ENCODE data around the gene ZNF629. TPM values are rescaled to one million over a fixed set of nuclear protein-coding genes. Genes with fewer than 3 reads are reported as not detected.

The ZNF629 gene
- total and polyA plus RNA-seq, 4 donors: 5.7 to 16.3 (median 9.0) TPM

DNA sequence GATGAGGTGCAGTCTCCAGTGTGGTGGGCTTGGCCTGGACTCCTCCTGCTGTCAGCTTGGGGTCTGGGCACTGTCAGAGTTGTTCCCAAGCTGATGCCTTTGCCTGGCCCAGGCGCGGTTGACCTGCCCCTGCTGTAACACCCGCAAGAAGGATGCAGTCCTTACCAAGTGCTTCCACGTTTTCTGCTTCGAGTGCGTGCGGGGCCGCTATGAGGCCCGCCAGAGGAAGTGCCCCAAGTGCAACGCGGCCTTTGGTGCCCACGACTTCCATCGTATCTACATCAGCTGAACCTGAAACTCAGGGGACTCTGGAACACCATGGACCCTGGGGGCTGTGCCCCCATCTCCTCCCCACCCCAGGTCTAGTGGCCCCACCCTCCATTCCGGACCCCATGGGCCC is 13.2 kb downstream of the ZNF629 start:
- TF ChIP-seq, protein P1, sequence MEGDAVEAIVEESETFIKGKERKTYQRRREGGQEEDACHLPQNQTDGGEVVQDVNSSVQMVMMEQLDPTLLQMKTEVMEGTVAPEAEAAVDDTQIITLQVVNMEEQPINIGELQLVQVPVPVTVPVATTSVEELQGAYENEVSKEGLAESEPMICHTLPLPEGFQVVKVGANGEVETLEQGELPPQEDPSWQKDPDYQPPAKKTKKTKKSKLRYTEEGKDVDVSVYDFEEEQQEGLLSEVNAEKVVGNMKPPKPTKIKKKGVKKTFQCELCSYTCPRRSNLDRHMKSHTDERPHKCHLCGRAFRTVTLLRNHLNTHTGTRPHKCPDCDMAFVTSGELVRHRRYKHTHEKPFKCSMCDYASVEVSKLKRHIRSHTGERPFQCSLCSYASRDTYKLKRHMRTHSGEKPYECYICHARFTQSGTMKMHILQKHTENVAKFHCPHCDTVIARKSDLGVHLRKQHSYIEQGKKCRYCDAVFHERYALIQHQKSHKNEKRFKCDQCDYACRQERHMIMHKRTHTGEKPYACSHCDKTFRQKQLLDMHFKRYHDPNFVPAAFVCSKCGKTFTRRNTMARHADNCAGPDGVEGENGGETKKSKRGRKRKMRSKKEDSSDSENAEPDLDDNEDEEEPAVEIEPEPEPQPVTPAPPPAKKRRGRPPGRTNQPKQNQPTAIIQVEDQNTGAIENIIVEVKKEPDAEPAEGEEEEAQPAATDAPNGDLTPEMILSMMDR (IDR thresholded peaks at IDR 0.05; ENCODE audit: control extremely low read depth, extremely low read depth): no peak
- ATAC-seq (ENCODE audit: insufficient read depth, low FRiP score) (no peak), DNase-seq (no peak)
- H3K36me3 ChIP-seq (ENCODE audit: control insufficient read depth in 4 of 4, insufficient read depth in 4 of 4, low read length in 4 of 4): peaks cover 4 to 49% (median 27%) of the 10 kb centered on the region in 4 donors
- no peak overlapping the region for H3K4me3 ChIP-seq
- no peaks in the 10 kb centered on the region for H3K9me3 ChIP-seq (ENCODE audit: control insufficient read depth in 4 of 4, insufficient read depth in 3 of 4, low read length in 3 of 4)
- WGBS, 2 donors: 66 to 76% methylated on average over 14 of the region's 14 CpGs
- H3K27ac ChIP-seq (ENCODE audit: low read depth in 1 of 2, low read length in 1 of 2): no peak overlapping the region
- H3K4me1 ChIP-seq (ENCODE audit: control insufficient read depth in 5 of 5, insufficient read depth in 5 of 5, low read length in 5 of 5): peaks cover 0 to 11% (median 2%) of the 10 kb centered on the region in 5 donors
- no peaks in the 10 kb centered on the region for H3K27me3 ChIP-seq (ENCODE audit: control insufficient read depth in 3 of 3, insufficient read depth in 3 of 3, low read length in 2 of 3)
- no peak overlapping the region for H3K9ac ChIP-seq (ENCODE audit: insufficient read depth in 1 of 2, low read length in 2 of 2)

DNA sequence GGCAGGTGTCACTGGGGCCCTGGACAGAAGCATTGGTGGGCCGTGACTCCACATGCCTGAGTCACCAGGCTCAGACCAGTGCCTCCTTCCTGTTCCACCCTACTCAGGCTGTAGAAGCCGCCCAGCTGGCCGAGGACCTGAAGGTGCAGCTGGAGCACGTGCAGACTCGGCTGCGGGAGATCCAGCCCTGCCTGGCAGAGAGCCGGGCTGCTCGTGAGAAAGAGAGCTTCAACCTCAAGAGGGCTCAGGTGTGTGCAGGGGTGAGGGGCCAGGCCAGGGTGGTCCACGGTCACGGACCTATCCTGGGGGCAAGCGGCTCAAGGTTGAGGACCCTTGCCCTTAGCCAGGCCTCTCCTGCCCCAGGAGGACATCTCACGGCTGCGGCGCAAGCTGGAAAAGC is 15.3 kb downstream of the ZNF629 start:
- H3K27ac ChIP-seq (ENCODE audit: low read depth in 1 of 2, low read length in 1 of 2): no peak overlapping the region
- no peaks in the 10 kb centered on the region for H3K9me3 ChIP-seq (ENCODE audit: control insufficient read depth in 4 of 4, insufficient read depth in 3 of 4, low read length in 3 of 4)
- H3K4me3 ChIP-seq: no peak overlapping the region
- no peaks in the 10 kb centered on the region for H3K27me3 ChIP-seq (ENCODE audit: control insufficient read depth in 3 of 3, insufficient read depth in 3 of 3, low read length in 2 of 3)
- 93 to 94% methylated on average over 14 of the region's 14 CpGs for WGBS, 2 donors
- DNase-seq: no peak
- peaks cover 6 to 64% (median 43%) of the 10 kb centered on the region in 4 donors for H3K36me3 ChIP-seq (ENCODE audit: control insufficient read depth in 4 of 4, insufficient read depth in 4 of 4, low read length in 4 of 4)
- peaks cover 0 to 11% (median under 1%) of the 10 kb centered on the region in 5 donors for H3K4me1 ChIP-seq (ENCODE audit: control insufficient read depth in 5 of 5, insufficient read depth in 5 of 5, low read length in 5 of 5)
- no peak for ATAC-seq (ENCODE audit: insufficient read depth, low FRiP score)
- H3K9ac ChIP-seq (ENCODE audit: insufficient read depth in 1 of 2, low read length in 2 of 2): no peak overlapping the region
- TF ChIP-seq, protein P1 (IDR thresholded peaks at IDR 0.05; ENCODE audit: control extremely low read depth, extremely low read depth): no peak

DNA sequence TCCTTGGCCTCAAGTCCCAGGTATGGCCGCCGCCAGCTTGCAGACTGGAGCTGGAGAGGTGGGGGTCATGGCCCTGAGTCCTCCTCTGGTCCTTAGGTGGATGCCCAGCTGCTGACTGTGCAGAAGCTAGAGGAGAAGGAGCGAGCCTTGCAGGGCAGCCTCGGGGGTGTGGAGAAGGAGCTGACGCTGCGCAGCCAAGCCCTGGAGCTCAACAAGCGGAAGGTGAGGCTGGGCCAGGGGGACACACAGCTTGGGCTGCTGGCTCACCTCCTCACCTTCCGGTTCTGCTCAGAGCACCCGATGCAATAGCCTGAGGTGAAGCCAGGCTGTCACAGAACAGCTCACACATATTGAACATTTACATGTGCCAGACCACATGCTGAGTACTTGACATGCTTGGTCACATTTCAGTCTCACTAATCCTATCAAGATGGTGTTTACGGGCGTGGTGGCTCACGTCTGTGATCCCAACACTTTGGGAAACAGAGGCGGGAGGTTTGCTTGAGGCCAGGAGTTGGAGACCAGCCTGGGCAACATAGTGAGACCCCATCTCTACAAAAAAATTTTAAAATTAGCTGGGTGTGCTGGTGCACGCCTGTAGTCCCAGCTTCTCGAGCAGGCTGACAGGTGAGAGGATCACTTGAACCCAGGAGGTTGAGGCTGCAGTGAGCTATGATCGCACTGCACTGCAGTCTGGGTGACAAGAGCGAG is 17.5 kb downstream of the ZNF629 start:
- H3K36me3 ChIP-seq (ENCODE audit: control insufficient read depth in 4 of 4, insufficient read depth in 4 of 4, low read length in 4 of 4): peaks cover 16 to 85% (median 60%) of the 10 kb centered on the region in 4 donors
- no peaks in the 10 kb centered on the region for H3K27me3 ChIP-seq (ENCODE audit: control insufficient read depth in 3 of 3, insufficient read depth in 3 of 3, low read length in 2 of 3)
- 95 to 99% methylated on average over 17 of the region's 17 CpGs for WGBS, 2 donors
- no peaks in the 10 kb centered on the region for H3K9me3 ChIP-seq (ENCODE audit: control insufficient read depth in 4 of 4, insufficient read depth in 3 of 4, low read length in 3 of 4)
- H3K9ac ChIP-seq (ENCODE audit: insufficient read depth in 1 of 2, low read length in 2 of 2): no peak overlapping the region
- ATAC-seq (ENCODE audit: insufficient read depth, low FRiP score): no peak
- H3K27ac ChIP-seq (ENCODE audit: low read depth in 1 of 2, low read length in 1 of 2): no peak overlapping the region
- TF ChIP-seq, protein P1 (IDR thresholded peaks at IDR 0.05; ENCODE audit: control extremely low read depth, extremely low read depth): no peak
- H3K4me1 ChIP-seq (ENCODE audit: control insufficient read depth in 5 of 5, insufficient read depth in 5 of 5, low read length in 5 of 5): no peaks in the 10 kb centered on the region
- no peak for DNase-seq
- no peak overlapping the region for H3K4me3 ChIP-seq
